T-cell (primary cell): ENCODE measurements around the gene MAPK8IP1. TPM values are rescaled to one million over a fixed set of nuclear protein-coding genes. Genes with fewer than 3 reads are reported as not detected.

Source experiments
- ATAC-seq, 4 experiments: fragments of 200-7000 bp in 3 of 4; fragments of 150-1000 bp in 1 of 4; cut with Tn5 transposase; replicated peaks in 1 of 4; 1 replicate in 3 of 4; 2 replicates in 1 of 4; pipeline ENCODE4 v1.10.0; 2021; ENCODE audit warnings: moderate library complexity in 3 of 4, mild to moderate bottlenecking in 2 of 4, moderate number of reproducible peaks in 1 of 4
- CTCF ChIA-PET, 2 donors: fragments of 300-600 bp; sonication (Branson Sonifier 250); formaldehyde crosslinking; loops; one replicate each; lab custom pipeline; 2022; ENCODE audit warnings: antibody characterized with exemption in 2 of 2; lab: Charles Lee
- POLR2A ChIA-PET, 2 donors: fragments of 300-600 bp; sonication (Branson Sonifier 250); formaldehyde crosslinking; loops; one replicate each; lab custom pipeline; 2022; ENCODE audit warnings: antibody characterized with exemption in 2 of 2; lab: Charles Lee
- DNase-seq, 35 experiments: peaks; one replicate each; pipeline versions ENCODE4 v3.0.0 to v3.0.0-alpha.2; 2013 to 2023
- H3K27ac ChIP-seq: one replicate; pipeline ENCODE4 v1.5.1; 2013; ENCODE audit warnings: low read length
- H3K27me3 ChIP-seq, 2 experiments: replicated peaks in 1 of 2; 1 replicate in 1 of 2; 2 replicates in 1 of 2; pipeline versions ENCODE4 v1.6.1 to v1.7.0; 2013; ENCODE audit warnings: low read length in 1 of 2, mixed read lengths in 1 of 2; ENCODE audit not compliant: control insufficient read depth in 2 of 2, insufficient read depth in 2 of 2; ENCODE audit errors: extremely low read depth in 1 of 2
- H3K36me3 ChIP-seq, 2 donors: 1 replicate in 1 of 2; 2 replicates in 1 of 2; pipeline versions ENCODE4 v1.6.1 to v1.7.0; 2013; ENCODE audit warnings: low read length in 1 of 2; ENCODE audit not compliant: control insufficient read depth in 2 of 2, insufficient read depth in 1 of 2; ENCODE audit errors: extremely low read depth in 1 of 2
- H3K4me1 ChIP-seq, 2 experiments: 1 replicate in 1 of 2; 2 replicates in 1 of 2; pipeline versions ENCODE4 v1.6.1 to v1.7.0; 2013; ENCODE audit warnings: low read length in 2 of 2, mixed read lengths in 1 of 2; ENCODE audit not compliant: insufficient read depth in 2 of 2, control insufficient read depth in 1 of 2; ENCODE audit errors: extremely low read depth in 1 of 2
- H3K4me3 ChIP-seq, 2 donors: 1 replicate in 1 of 2; 2 replicates in 1 of 2; pipeline versions ENCODE4 v1.5.1 to v1.7.0; 2013; ENCODE audit warnings: mild to moderate bottlenecking in 2 of 2, low read length in 1 of 2, moderate library complexity in 1 of 2; ENCODE audit not compliant: control insufficient read depth in 1 of 2; ENCODE audit errors: extremely low read depth in 1 of 2
- H3K9me3 ChIP-seq: 2 replicates; pipeline ENCODE4 v1.7.0; 2013
- H3K27ac Mint-ChIP-seq, 2 donors: one replicate each; pipeline ENCODE4 v1.8.0; 2020 to 2021; ENCODE audit warnings: mild to moderate bottlenecking in 2 of 2, mixed read lengths in 2 of 2
- H3K27me3 Mint-ChIP-seq, 2 donors: one replicate each; pipeline ENCODE4 v1.8.0; 2021 to 2022; ENCODE audit warnings: mixed read lengths in 2 of 2
- H3K36me3 Mint-ChIP-seq: one replicate; pipeline ENCODE4 v1.8.0; 2021; ENCODE audit warnings: mixed read lengths
- H3K4me1 Mint-ChIP-seq, 3 donors: one replicate each; pipeline ENCODE4 v1.8.0; 2020 to 2022; ENCODE audit warnings: mixed read lengths in 3 of 3, mild to moderate bottlenecking in 1 of 3
- H3K4me3 Mint-ChIP-seq, 3 donors: one replicate each; pipeline ENCODE4 v1.8.0; 2020 to 2022; ENCODE audit warnings: mild to moderate bottlenecking in 3 of 3, mixed read lengths in 3 of 3, moderate library complexity in 3 of 3
- H3K9me3 Mint-ChIP-seq, 3 donors: one replicate each; pipeline ENCODE4 v1.8.0; 2020 to 2022; ENCODE audit warnings: mixed read lengths in 3 of 3
- WGBS: methylation state at CpG from one replicate; pipeline ENCODE4 v1.1.5; 2013; ENCODE audit warnings: missing lambda C conversion rate; ENCODE audit not compliant: insufficient coverage; 5-methylcytosine and 5-hydroxymethylcytosine counted together
- total RNA-seq, 35 experiments: library from RNA in 6 of 35; stranded (reverse) in 6 of 35; fragments of 120-200 nt in 1 of 35; gene quantifications; one replicate each; pipeline versions ENCODE4 v1.2.1 to v1.2.4 and lab custom pipeline; 2013 to 2026

The MAPK8IP1 gene
- total RNA-seq, 5 donors from 2014 or later (not counting 1 experiment from before 2014, with no cell fraction given): 0.90 to 9.9 (median 1.8) TPM

- Mint-ChIP-seq H3K27me3 (no peaks in the 10 kb centered on the region), H3K4me1 (peaks cover 34 to 51% (median 34%) of the 10 kb centered on the region in 3 donors), H3K4me3 (peak overlapping the region in 1 of 3 donors; percentile 67), H3K27ac (peak overlapping the region; percentile 53 to 94), H3K9me3 (no peaks in the 10 kb centered on the region), H3K36me3 (peaks cover 15% of the 10 kb centered on the region)
- H3K4me1 ChIP-seq: peaks cover 0 to 49% of the 10 kb centered on the region in 2 experiments
- H3K27ac ChIP-seq: no peak overlapping the region
- POLR2A ChIA-PET: interaction anchor here (0.6 kb wide), 2 partner anchors 46 to 111 kb away, joined by 4 to 6 read pairs; no protein-coding TSS in a partner anchor
- no peaks in the 10 kb centered on the region for H3K9me3 ChIP-seq
- no peaks in the 10 kb centered on the region for H3K27me3 ChIP-seq
- DNase-seq: no peak
- CTCF ChIA-PET: no interaction called here
- H3K4me3 ChIP-seq: no peak overlapping the region
- H3K36me3 ChIP-seq: peaks cover 11 to 56% of the 10 kb centered on the region in 2 donors
- no peak for ATAC-seq
- 100% methylated on average over 1 of the region's 8 CpGs for WGBS
Observed at GRCh38 chr11:45932217-45932616, 46.8 kb downstream of the MAPK8IP1 start.

DNA sequence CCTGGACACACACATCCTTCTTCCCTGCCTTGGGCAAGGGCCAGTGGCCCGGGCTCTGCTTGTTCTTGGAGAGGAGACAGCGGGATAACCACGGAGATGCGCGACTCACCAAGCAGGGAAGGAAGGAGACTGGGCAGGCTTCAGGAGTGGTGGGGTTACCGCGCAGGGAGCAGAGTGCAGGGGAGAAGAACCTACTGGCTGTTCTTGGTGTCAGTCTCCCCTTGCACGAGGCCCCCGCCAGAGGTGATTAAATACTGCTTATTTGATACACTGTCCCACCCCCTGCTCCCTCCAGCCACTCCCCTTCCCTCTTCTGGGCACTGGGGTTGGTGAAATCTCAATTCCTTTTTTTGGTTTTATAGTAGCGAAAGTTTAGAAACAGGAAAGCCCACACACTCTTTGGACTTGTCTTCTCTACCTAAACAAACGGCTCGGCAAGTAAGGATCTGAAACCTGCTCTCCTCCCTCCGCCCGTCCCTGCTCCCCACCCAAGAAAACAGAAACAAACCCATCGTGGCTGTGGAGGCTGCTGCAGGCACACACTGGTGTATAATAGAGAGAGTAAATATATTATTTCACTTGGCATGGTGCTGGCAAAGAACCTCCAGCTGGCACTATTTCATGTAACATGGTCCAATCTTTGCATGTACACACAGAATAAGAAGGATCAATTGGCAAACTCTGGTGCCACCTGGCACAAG, 47.8 kb downstream of the MAPK8IP1 start:
- H3K27me3 Mint-ChIP-seq: no peaks in the 10 kb centered on the region
- ChIA-PET CTCF (no interaction called here), POLR2A (no interaction called here)
- no peak overlapping the region for H3K27ac ChIP-seq
- no peak overlapping the region for H3K4me3 ChIP-seq
- H3K36me3 Mint-ChIP-seq: peaks cover 18% of the 10 kb centered on the region
- H3K9me3 Mint-ChIP-seq: no peaks in the 10 kb centered on the region
- H3K36me3 ChIP-seq: peaks cover 11 to 66% of the 10 kb centered on the region in 2 donors
- H3K27ac Mint-ChIP-seq: no peak overlapping the region
- DNase-seq: no peak
- 100% methylated on average over 6 of the region's 15 CpGs for WGBS
- no peaks in the 10 kb centered on the region for H3K27me3 ChIP-seq
- no peak for ATAC-seq
- peaks cover 0 to 40% of the 10 kb centered on the region in 2 experiments for H3K4me1 ChIP-seq
- no peaks in the 10 kb centered on the region for H3K9me3 ChIP-seq
- H3K4me3 Mint-ChIP-seq: peak overlapping the region in 1 of 3 donors; percentile 67
- peaks cover 28 to 41% (median 28%) of the 10 kb centered on the region in 3 donors for H3K4me1 Mint-ChIP-seq

- DNase-seq (no peak), ATAC-seq (no peak)
- no peaks in the 10 kb centered on the region for H3K27me3 Mint-ChIP-seq
- H3K27ac Mint-ChIP-seq: no peak overlapping the region
- Histone ChIP-seq H3K27me3 (no peaks in the 10 kb centered on the region), H3K9me3 (no peaks in the 10 kb centered on the region), H3K36me3 (peaks cover 11 to 66% of the 10 kb centered on the region in 2 donors), H3K27ac (no peak overlapping the region), H3K4me3 (no peak overlapping the region), H3K4me1 (peaks cover 0 to 32% of the 10 kb centered on the region in 2 experiments)
- peaks cover 21% of the 10 kb centered on the region for H3K36me3 Mint-ChIP-seq
- no peaks in the 10 kb centered on the region for H3K9me3 Mint-ChIP-seq
- ChIA-PET CTCF (no interaction called here), POLR2A (interaction anchor here in 1 of 2 donors (0.7 kb wide), 1 partner anchor 36 kb away, joined by 3 read pairs; no protein-coding TSS in a partner anchor)
- no peak overlapping the region for H3K4me3 Mint-ChIP-seq
- 98% methylated on average over 17 of the region's 21 CpGs for WGBS
- H3K4me1 Mint-ChIP-seq: peaks cover 26 to 36% (median 28%) of the 10 kb centered on the region in 3 donors
Observed at GRCh38 chr11:45933846-45934579, 48.6 kb downstream of the MAPK8IP1 start.

DNA sequence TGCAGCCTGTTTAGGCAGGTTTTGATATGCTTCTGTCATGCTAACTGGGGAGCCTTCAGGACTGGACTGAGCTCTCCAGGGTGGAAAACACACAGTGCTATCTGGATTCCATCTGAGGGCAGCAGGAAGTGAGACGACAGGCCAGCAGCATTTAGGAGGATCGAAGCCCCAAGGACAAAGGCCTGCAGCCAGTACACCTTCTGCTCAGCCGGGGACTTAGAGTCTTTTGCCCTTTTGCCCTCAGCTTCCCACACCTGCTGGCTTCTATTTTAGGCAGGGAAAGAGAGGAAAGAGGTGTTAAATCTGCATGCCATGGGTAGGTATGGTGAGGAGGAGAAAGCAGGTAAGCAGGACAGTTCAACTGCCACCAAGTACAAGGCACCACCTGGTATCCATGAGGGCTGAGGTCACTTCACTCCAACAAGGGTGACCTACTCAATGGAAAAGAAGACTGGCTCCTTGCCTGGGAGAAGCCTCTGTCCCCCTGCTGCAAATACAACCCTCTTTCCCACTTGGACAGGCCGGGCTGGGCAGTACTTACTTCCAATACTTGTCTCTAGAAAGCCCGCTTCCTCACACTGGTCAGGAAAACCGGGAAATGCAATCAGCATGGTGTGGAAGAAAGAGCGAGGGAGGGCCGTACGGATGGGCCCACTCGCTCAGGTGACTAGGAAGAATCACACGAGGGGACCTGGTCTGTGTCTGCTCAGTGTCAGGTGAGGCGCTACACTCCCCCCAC, 49.3 kb downstream of the MAPK8IP1 start:
- Histone ChIP-seq H3K27ac (no peak overlapping the region), H3K36me3 (peaks cover 11 to 66% of the 10 kb centered on the region in 2 donors), H3K9me3 (no peaks in the 10 kb centered on the region), H3K4me1 (peaks cover 0 to 25% of the 10 kb centered on the region in 2 experiments), H3K27me3 (no peaks in the 10 kb centered on the region), H3K4me3 (no peak overlapping the region)
- ChIA-PET POLR2A (interaction anchor here in 1 of 2 donors (0.7 kb wide), 1 partner anchor 36 kb away, joined by 3 read pairs; no protein-coding TSS in a partner anchor), CTCF (interaction anchor here in 1 of 2 donors (0.7 kb wide), 1 partner anchor 198 kb away, joined by 4 read pairs; no protein-coding TSS in a partner anchor)
- WGBS: 98% methylated on average over 8 of the region's 12 CpGs
- Mint-ChIP-seq H3K27ac (no peak overlapping the region), H3K27me3 (no peaks in the 10 kb centered on the region), H3K4me3 (no peak overlapping the region), H3K9me3 (no peaks in the 10 kb centered on the region), H3K36me3 (peaks cover 23% of the 10 kb centered on the region), H3K4me1 (peaks cover 22 to 31% (median 26%) of the 10 kb centered on the region in 3 donors)
- ATAC-seq: no peak
- no peak for DNase-seq

DNA sequence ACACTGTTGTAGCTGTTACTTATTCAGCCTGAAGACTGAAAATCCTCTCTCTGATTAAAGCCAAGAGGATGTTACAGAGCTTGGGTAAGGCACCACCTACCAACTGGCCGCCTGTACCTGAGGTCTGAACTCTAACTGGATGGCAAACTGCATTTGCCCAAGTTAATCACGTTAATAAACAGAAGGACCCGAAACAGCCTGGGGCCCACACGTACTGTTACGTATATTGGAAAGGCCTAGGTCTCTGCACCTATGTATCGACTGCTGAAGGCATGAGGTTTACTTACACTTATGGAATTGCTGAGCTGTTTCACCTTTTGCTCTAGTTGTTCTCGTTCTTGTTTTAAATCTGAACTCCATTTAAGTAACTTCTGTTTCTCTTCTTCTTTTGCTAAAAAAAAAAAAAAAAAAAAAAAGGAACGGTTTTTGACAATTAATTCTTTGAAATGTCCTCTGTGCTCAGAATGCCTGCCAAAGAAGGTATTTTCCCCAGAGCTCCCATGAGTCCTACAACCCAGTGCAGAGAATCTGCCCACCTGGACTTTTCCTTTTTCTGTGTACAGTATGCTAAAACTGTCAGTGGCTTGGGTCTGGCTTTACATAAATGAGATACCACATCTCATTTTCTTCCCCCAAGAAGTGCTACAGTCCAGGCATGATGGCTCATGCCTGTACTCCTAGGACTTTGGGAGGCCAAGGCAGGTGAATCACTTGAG, 50.1 kb downstream of the MAPK8IP1 start:
- H3K27ac Mint-ChIP-seq: peak overlapping the region in 1 of 2 donors; percentile 39
- Histone ChIP-seq H3K36me3 (peaks cover 11 to 66% of the 10 kb centered on the region in 2 donors), H3K4me3 (no peak overlapping the region), H3K27ac (no peak overlapping the region), H3K9me3 (no peaks in the 10 kb centered on the region), H3K4me1 (peaks cover 0 to 17% of the 10 kb centered on the region in 2 experiments), H3K27me3 (no peaks in the 10 kb centered on the region)
- WGBS: 94% methylated on average over 6 of the region's 8 CpGs
- no peak for ATAC-seq
- ChIA-PET POLR2A (no interaction called here), CTCF (interaction anchor here (0.6 to 0.7 kb wide), 3 partner anchors 24 to 1992 kb away, joined by 4 to 5 read pairs (median 4); no protein-coding TSS in a partner anchor)
- H3K4me3 Mint-ChIP-seq: no peak overlapping the region
- DNase-seq: no peak
- peaks cover 14 to 23% (median 19%) of the 10 kb centered on the region in 3 donors for H3K4me1 Mint-ChIP-seq
- no peaks in the 10 kb centered on the region for H3K27me3 Mint-ChIP-seq
- no peaks in the 10 kb centered on the region for H3K9me3 Mint-ChIP-seq
- H3K36me3 Mint-ChIP-seq: peaks cover 23% of the 10 kb centered on the region
